Stimulated activated naive CD8-positive, alpha-beta T cell treated with anti-CD3 and anti-CD28 coated beads, Interleukin-15, amount 100 ng/mL, for 72 hours (primary cell): ENCODE measurements around the gene MTHFR.
A peak's percentile ranks its signal among the peaks of the same experiment; 100 is the strongest.

Experiments used
- ATAC-seq: fragments of 150-1000 bp; cut with Tn5 transposase; 2 replicates; pipeline ENCODE4 v1.10.0; 2021; ENCODE audit warnings: mild to moderate bottlenecking, moderate library complexity
- DNase-seq, 2 donors: peaks; one replicate each; pipeline ENCODE4 v3.0.0; 2021 to 2022
- H3K27ac Mint-ChIP-seq, 2 donors: one replicate each; pipeline ENCODE4 v1.8.0; 2022; ENCODE audit warnings: mild to moderate bottlenecking in 2 of 2, mixed read lengths in 2 of 2, moderate library complexity in 2 of 2
- H3K27me3 Mint-ChIP-seq: one replicate; pipeline ENCODE4 v1.8.0; 2022; ENCODE audit warnings: mixed read lengths
- H3K4me1 Mint-ChIP-seq: one replicate; pipeline ENCODE4 v1.8.0; 2022; ENCODE audit warnings: mild to moderate bottlenecking, mixed read lengths
- H3K4me3 Mint-ChIP-seq, 2 donors: one replicate each; pipeline ENCODE4 v1.8.0; 2022; ENCODE audit warnings: mild to moderate bottlenecking in 2 of 2, mixed read lengths in 2 of 2, moderate library complexity in 1 of 2
- H3K9me3 Mint-ChIP-seq, 2 donors: one replicate each; pipeline ENCODE4 v1.8.0; 2022; ENCODE audit warnings: mixed read lengths in 2 of 2

MTHFR gene

DNA sequence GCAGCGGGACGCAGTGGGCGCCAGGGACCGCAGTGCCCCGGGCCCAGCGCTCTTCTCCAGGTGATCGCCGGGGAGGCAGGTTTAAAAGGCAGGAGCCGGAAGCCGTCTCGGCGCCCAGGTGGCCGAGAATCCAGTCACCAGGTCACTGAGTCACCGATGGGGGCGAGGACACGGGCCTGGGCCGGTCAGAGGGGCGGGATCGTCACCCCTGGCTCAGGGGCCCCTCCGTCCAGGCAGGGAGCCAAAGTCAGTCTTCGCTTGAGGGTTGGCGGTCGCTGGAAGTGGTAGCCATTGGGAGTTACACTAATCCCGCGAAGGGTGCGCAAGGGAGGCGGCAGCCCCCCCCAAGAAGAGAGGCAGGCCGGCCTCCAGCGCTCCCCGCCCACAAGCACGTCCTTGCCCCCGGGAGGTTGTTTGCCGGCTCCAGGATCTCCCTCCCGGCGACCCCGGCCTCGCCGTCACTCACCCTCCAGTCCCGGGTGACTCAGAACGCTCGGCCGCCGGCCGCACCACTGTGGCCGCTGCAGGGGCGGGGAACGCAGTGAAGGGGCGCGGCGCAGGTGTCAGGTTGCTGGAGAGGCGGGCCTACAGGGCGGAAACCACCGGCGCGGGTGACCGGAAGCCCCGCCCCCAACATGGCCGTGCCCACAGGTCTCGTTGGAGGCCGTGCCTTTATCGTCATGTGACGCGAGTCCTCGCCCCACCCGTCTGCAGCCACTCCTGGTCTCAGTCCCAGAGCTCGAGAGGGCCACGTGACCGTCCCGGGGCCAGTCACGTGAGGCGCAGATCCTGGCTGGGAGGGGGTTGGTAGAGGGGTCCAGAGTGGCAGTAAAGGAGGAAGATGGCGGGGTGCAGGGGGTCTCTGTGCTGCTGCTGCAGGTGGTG lies at the start of gene MTHFR, which contains the start of gene CLCN6:
TSS of gene MTHFR (minus strand) at position 543 of the 885 bp plus-strand sequence. CDS start 2,848 bp downstream, outside the sequence.
TSS of gene CLCN6 (plus strand) at position 770 of the 885 bp plus-strand sequence. CDS start at position 842, 72 bp downstream.
- H3K27me3 Mint-ChIP-seq = no peaks in the 10 kb centered on the region
- DNase-seq (peak; percentile 98 to 99), ATAC-seq (peak; percentile 92)
- peak within 1 kb of the TSS; percentile 96 to 98 for H3K4me3 Mint-ChIP-seq
- peak within 1 kb of the TSS; percentile 96 to 98 for H3K27ac Mint-ChIP-seq
- peaks cover 73% of the 10 kb centered on the region for H3K4me1 Mint-ChIP-seq
- no peaks in the 10 kb centered on the region for H3K9me3 Mint-ChIP-seq

DNA sequence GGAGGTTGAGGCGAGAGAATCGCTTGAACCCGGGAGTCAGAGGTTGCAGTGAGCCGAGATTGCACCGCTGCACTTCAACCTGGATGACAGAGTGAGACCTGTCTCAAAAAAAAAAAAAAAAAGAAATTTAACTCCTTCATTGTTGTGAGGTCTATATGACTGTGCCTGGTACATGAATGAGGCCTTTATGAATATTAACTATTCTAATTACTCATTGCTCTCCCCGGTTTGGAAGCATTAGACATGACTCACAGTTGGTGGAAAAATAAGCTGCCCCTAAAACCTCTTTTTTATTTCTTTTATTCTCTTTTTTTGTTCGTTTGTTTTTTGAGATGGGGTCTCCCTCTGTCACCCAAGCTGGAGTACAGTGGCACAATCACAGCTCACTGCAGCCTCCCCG lies 49.7 kb upstream of the MTHFR start:
- Mint-ChIP-seq H3K9me3 (no peaks in the 10 kb centered on the region), H3K4me1 (peaks cover 22% of the 10 kb centered on the region), H3K27me3 (peaks cover 81% of the 10 kb centered on the region), H3K27ac (no peak overlapping the region), H3K4me3 (no peak overlapping the region)
- ATAC-seq = peak; percentile 45
- no peak for DNase-seq

DNA sequence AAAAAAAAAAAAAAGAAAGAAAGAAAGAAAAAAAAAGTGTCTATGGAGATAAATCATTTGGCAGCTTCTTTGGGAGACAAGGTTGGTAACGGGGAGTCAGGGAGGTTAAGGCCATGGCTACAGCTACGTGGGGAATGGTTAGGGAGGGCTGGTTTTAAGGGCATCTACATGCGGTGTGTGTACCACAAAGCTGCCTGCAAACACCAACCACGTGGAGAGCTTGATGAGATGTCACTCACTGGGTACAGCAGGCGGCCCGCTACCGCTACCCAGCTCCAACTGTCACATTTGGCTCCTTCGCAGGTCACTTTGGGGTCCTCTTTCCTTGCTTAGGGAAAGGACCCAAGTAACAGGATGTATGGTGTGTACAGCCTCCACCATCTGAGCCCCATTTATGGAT lies 48.8 kb upstream of the MTHFR start:
- Mint-ChIP-seq H3K27ac (peak overlapping the region in 1 of 2 donors; percentile 19), H3K4me1 (peaks cover 22% of the 10 kb centered on the region), H3K4me3 (no peak overlapping the region), H3K9me3 (no peaks in the 10 kb centered on the region), H3K27me3 (peaks cover 71% of the 10 kb centered on the region)
- ATAC-seq (no peak), DNase-seq (no peak)

DNA sequence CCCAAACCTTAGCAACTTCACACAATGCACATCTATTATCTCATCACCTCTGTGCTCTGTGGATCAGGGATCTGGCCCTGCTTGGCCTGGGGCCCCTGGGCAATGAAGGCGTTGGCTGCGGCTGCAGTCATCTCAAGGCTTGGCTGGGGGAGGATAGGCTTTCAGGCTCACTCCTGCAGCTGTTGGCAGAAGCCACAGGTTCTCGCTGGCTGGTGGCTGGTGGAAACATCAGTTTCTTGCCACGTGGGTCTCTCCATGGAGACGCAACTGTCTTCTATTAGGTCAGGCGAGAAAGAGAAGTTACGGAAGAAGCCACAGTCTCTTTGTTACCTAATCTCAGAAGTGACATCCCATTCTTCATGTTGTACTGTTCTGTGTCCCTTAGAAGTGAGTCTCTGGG lies 45.4 kb upstream of the MTHFR start:
- no peak overlapping the region for H3K27ac Mint-ChIP-seq
- peaks cover 44% of the 10 kb centered on the region for H3K27me3 Mint-ChIP-seq
- no peaks in the 10 kb centered on the region for H3K9me3 Mint-ChIP-seq
- H3K4me1 Mint-ChIP-seq = peaks cover 7% of the 10 kb centered on the region
- DNase-seq (no peak), ATAC-seq (no peak)
- no peak overlapping the region for H3K4me3 Mint-ChIP-seq

DNA sequence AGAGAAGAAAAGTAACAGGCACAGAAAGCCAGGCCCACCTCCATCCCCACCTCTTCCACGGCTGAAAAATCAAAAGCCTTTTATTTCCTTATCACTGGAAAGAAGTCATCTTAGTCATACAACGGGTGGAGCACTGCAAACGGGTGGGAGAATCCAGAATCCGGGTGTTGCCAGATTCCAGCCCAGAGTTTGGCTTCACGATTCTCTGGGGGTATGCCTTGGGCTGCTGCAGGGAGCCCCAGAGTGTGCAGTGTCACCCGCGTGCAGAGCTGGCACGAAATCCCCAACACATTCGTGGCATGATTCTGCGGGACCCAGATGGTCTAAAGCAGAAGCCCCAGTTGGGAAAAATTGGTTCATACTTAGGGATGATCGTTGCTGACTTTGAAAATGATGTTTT lies 44.4 kb upstream of the MTHFR start:
- Mint-ChIP-seq H3K9me3 (no peaks in the 10 kb centered on the region), H3K4me1 (peaks cover 7% of the 10 kb centered on the region)

DNA sequence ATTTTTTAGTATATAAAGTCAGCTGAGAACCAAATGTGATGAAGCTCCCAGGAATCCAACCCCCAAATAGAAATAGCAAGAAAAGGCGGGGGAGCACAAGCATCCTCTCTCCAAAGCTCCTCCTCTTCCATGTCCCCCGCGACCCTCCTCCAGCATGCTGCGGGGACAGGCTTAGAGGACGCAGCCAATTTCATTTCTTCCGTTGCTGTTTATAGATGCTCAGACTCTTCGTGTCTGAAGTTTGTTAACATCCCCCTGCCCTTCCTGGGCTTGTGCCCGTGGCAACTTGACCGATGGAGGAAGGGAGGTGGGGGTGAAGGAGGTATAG lies 42.6 kb upstream of the MTHFR start:
- H3K9me3 Mint-ChIP-seq = no peaks in the 10 kb centered on the region
- H3K4me3 Mint-ChIP-seq = no peak overlapping the region
- H3K4me1 Mint-ChIP-seq = peaks cover 7% of the 10 kb centered on the region
- no peak for ATAC-seq
- DNase-seq = no peak
- peaks cover 18% of the 10 kb centered on the region for H3K27me3 Mint-ChIP-seq
- no peak overlapping the region for H3K27ac Mint-ChIP-seq

More for the DNA sequence above, 44.4 kb upstream of the MTHFR start:
- no peak for ATAC-seq
- no peak overlapping the region for H3K27ac Mint-ChIP-seq
- H3K27me3 Mint-ChIP-seq = peaks cover 36% of the 10 kb centered on the region
- H3K4me3 Mint-ChIP-seq = no peak overlapping the region
- no peak for DNase-seq

DNA sequence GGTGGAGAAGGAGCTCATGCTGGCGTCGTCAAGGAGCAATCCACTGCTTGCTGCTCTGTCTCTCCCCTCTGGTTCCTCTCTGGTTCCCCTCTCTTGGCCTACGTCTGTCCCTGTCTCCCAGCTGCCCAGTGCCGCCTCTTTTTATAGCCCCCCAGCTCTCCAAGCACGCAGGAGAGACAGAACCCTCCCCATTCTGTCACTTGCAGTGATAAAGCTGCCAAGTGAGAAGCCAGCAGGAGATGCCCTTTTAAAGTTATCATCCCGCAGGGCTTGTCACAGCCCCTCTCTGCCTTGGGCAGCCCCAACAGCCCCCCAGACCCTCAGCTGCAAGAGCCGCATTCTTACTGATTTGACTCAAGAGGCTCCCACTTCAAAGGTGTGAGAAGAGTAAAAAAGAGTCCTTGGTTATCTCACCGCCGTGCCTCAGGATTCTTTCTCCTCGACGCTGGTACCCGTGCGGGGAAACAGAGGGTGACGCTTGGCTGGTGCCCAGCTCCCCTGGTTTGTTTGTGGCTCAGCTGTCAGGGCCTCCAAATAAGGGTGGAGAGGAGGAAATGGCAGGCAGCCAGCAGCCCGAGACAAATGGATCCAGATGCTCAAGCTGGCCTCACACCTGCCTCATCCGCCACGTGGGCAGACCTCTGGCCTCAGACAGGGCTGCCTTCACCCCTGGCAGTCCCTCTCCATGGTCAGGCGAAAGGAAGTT lies 42.1 kb upstream of the MTHFR start, which contains the start of gene NPPA:
TSS of gene NPPA (minus strand) at position 117 of the 706 bp plus-strand sequence. CDS start at position 18, 99 bp downstream.
- H3K27me3 Mint-ChIP-seq = peaks cover 12% of the 10 kb centered on the region
- H3K9me3 Mint-ChIP-seq = no peaks in the 10 kb centered on the region
- DNase-seq (no peak), ATAC-seq (no peak)
- peaks cover 7% of the 10 kb centered on the region for H3K4me1 Mint-ChIP-seq
- no peak within 1 kb of the TSS for H3K4me3 Mint-ChIP-seq
- H3K27ac Mint-ChIP-seq = no peak within 1 kb of the TSS

DNA sequence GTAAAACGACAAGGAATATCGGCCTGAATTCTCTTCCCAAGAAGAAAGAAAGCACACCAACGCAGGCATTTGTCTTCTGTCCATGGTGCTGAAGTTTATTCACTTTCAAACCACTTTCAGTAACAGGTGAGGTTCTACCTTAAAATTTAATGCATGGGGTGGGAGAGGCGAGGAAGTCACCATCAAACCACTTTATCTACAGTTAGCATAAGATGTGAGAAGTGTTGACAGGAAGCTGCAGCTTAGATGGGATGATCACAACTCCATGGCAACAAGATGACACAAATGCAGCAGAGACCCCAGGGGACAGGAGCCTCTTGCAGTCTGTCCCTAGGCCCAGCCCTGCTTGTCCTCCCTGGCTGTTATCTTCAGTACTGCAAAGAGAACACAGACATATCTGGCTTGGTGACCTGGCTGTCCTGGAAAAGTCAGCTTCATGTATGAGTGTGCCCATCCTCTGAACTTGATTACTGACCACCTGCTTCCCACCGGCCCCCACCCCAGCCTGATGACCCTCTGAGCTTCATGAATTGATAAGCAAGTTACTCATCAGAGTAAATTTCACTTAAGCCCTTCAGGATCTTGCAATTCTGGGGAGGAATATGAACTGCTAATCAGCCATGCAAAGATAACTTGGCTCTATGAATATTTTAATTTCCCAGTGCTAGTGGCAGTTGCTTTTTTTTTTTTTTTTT lies 40.0 kb upstream of the MTHFR start:
- ATAC-seq (no peak), DNase-seq (no peak)
- no peak overlapping the region for H3K4me3 Mint-ChIP-seq
- H3K9me3 Mint-ChIP-seq = no peaks in the 10 kb centered on the region
- no peak overlapping the region for H3K27ac Mint-ChIP-seq
- no peaks in the 10 kb centered on the region for H3K27me3 Mint-ChIP-seq
- no peaks in the 10 kb centered on the region for H3K4me1 Mint-ChIP-seq

DNA sequence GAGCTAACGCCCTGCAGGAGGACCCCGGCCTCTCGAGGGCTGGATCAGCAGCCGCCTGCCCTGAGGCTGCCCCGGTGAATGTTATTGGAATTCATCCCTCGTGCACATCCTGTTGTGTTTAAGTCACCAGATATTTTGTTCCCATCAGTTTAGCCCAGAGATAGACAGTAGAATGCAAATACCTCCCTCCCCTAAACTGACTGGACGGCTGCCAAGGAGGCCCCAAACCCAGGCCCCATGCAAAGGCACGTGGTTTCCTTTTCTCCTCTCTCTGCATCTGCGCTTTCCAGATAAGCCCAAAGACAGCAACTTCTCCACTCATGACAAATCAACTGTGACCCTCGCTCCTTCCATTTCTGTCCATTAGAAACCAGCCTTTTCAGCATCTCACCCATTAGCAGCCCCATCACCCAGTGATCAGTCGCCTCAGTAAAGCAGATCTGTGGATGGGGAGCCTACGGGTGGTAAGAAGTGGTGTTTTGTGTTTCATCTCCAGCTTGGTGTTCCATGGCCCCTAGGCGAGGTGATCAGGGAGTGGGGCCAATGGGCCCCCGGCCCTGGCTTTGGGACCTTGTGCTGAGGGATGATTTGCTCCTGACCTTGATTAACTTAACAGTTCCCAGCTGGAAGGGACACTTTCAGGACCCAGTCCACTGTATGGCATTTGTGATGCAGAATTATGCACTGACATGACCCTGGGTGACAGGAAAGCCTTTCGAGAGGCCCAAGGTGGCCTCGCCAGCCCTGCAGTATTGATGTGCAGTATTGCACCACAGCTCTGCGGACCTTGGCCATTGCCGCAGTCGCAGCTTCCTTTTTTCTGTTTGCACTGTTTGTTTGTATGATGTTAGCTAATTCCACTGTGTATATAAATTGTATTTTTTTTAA lies 36.6 kb upstream of the MTHFR start:
- Mint-ChIP-seq H3K9me3 (no peaks in the 10 kb centered on the region), H3K4me3 (no peak overlapping the region), H3K27ac (no peak overlapping the region), H3K4me1 (no peaks in the 10 kb centered on the region), H3K27me3 (no peaks in the 10 kb centered on the region)
- no peak for ATAC-seq
- no peak for DNase-seq

DNA sequence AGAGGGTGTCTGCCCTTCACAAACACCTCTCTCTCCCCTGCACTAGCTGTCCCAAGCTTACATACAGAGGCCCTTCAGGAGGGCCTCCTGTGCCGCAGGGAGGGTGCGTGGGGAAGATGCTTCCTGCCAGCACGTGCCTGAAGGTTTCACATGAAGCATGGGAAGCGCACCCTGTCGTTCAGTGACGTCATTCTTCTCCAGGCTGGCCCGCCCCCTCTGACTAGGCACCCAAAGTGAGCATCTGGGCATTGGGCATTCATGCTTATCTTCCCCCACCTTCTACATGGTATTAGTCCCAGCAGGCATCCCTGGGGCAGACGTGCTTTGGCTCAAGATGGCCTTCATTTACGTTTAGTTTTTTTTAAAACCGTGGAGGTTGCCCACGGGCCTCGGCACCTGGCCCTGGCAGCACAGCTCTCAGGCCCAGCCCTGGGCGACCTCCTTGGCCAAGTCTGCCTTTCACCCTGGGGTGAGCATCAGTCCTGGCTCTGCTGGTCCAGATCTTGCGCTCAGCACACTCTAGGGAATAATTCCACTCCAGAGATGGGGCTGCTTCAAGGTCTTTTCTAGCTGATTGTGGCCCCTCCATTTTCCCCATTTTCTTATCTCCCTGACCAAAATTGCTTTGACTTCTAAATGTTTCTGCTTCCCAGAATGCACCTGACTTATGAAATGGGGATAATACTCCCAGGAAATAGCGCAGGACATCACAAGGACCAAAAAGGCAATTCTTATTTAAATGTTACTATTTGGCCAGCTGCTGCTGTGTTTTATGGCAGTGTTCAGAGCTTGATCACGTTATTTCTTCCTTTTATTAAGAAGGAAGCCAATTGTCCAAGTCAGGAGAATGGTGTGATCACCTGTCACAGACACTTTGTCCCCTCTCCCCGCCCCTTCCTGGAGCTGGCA lies 35.7 kb upstream of the MTHFR start:
- DNase-seq (no peak), ATAC-seq (no peak)
- H3K4me1 Mint-ChIP-seq = no peaks in the 10 kb centered on the region
- H3K9me3 Mint-ChIP-seq = no peaks in the 10 kb centered on the region
- no peaks in the 10 kb centered on the region for H3K27me3 Mint-ChIP-seq
- no peak overlapping the region for H3K4me3 Mint-ChIP-seq
- H3K27ac Mint-ChIP-seq = no peak overlapping the region

DNA sequence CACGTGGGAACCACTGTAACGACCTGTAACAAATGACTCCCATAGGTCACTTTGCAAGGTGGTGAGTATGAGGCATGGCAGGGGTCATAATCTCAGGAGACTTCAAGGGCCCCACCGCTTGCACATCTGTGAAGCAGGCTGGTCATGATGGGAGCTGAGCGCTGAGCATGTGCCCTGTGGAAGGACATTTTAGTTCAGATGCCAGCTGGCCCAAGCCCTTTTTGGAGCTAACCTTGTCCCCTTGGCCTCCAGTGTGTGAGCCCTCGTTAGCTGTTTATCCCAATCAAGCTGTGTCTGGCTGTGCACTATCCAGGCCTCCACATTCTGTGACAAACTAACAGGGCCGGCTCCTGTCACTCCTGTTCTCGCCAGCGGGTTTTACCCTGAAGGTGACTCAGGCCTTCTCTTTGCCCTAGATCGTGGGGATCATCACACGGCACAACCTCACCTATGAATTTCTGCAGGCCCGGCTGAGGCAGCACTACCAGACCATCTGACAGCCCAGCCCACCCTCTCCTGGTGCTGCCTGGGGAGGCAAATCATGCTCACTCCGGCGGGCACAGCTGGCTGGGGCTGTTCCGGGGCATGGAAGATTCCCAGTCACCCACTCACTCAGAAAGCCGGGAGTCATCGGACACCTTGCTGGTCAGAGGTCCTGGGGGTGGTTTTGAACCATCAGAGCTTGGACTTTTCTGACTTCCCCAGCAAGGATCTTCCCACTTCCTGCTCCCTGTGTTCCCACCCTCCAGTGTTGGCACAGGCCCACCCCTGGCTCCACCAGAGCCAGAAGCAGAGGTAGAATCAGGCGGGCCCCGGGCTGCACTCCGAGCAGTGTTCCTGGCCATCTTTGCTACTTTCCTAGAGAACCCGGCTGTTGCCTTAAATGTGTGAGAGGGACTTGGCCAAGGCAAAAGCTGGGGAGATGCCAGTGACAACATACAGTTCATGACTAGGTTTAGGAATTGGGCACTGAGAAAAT lies 34.3 kb upstream of the MTHFR start:
- DNase-seq (no peak), ATAC-seq (no peak)
- Mint-ChIP-seq H3K9me3 (no peaks in the 10 kb centered on the region), H3K4me1 (no peaks in the 10 kb centered on the region), H3K27me3 (no peaks in the 10 kb centered on the region), H3K4me3 (no peak overlapping the region), H3K27ac (no peak overlapping the region)

DNA sequence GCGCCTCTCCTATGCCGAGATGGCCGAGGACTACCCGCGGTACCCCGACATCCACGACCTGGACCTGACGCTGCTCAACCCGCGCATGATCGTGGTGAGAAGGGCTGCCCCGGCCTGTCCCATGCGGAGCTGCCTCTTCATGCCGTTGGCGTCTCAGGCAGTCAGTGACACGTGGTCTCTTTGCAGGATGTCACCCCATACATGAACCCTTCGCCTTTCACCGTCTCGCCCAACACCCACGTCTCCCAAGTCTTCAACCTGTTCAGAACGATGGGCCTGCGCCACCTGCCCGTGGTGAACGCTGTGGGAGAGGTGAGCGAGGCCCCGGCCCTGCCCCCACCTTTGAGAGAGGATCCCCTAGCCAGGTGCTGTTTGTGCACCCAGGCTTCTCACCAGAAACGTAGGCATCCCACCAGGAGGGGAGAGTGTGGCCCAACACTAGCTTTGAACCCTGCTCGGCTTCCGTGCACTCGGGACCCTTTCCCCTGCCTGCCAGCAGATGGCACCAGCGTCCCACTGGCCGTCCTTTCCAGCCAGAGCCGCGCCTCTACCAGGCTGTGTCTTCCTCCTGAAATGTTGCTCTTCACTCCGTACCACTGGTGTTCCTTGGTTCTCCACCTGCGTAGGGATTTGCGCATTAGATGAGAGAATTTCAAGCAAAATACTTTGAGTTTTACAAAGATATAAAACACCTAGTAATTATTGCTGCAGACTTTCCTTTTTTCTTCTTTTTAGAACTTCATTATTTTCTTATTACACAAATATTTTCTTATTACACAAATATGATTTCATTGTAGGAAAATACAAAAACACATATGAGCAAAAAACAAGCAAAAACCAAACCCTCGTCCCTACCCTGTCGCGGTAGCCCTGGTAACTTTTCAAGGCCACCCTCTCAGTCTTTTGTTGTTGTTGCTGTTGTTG lies 32.8 kb upstream of the MTHFR start:
- Mint-ChIP-seq H3K27ac (no peak overlapping the region), H3K9me3 (no peaks in the 10 kb centered on the region), H3K4me1 (no peaks in the 10 kb centered on the region), H3K4me3 (no peak overlapping the region), H3K27me3 (no peaks in the 10 kb centered on the region)
- ATAC-seq = peak; percentile 92
- peak; percentile 71 to 74 for DNase-seq
